ENCODE data around the gene CRTC1. TPM values are rescaled to one million over a fixed set of nuclear protein-coding genes. Genes with fewer than 3 reads are reported as not detected.

CRTC1 gene
- polyA plus RNA-seq, 4 donors: 5.8 to 20.7 (median 6.7) TPM

- no peak for FAIRE-seq
- 57 to 65% (median 64%) methylated on average over 20 of the region's 20 CpGs for WGBS, 3 donors
- DNase-seq: peak in 1 of 2 donors; percentile 24
- Histone ChIP-seq H3K9me3 (ENCODE audit: control insufficient read depth in 2 of 2, insufficient read depth in 1 of 2, low read depth in 1 of 2, low read length in 1 of 2) (no peaks in the 10 kb centered on the region), H3K36me3 (ENCODE audit: control insufficient read depth in 3 of 3, insufficient read depth in 2 of 3, low read depth in 1 of 3, low read length in 3 of 3) (peaks cover 0 to 19% (median 0%) of the 10 kb centered on the region in 3 donors), H3K4me3 (ENCODE audit: low read depth in 1 of 3, low read length in 3 of 3) (no peak overlapping the region), H3K27ac (ENCODE audit: low read depth in 1 of 3, low read length in 2 of 3) (peak overlapping the region in 1 of 3 donors; percentile 33), H3K4me1 (ENCODE audit: control insufficient read depth in 3 of 3, insufficient read depth in 2 of 3, low read depth in 1 of 3, low read length in 2 of 3) (peaks cover 0 to 5% (median 0%) of the 10 kb centered on the region in 3 donors), H3K27me3 (ENCODE audit: control insufficient read depth in 3 of 3, insufficient read depth in 3 of 3, low read length in 3 of 3) (peaks cover 0 to 2% (median 0%) of the 10 kb centered on the region in 3 donors)
Observed at GRCh38 chr19:18657590-18658365, 25.7 kb upstream of the CRTC1 start.

- Histone ChIP-seq H3K27me3 (ENCODE audit: control insufficient read depth in 3 of 3, insufficient read depth in 3 of 3, low read length in 3 of 3) (peaks cover 0 to 2% (median 0%) of the 10 kb centered on the region in 3 donors), H3K36me3 (ENCODE audit: control insufficient read depth in 3 of 3, insufficient read depth in 2 of 3, low read depth in 1 of 3, low read length in 3 of 3) (peaks cover 0 to 17% (median 0%) of the 10 kb centered on the region in 3 donors), H3K4me3 (ENCODE audit: low read depth in 1 of 3, low read length in 3 of 3) (no peak overlapping the region), H3K9me3 (ENCODE audit: control insufficient read depth in 2 of 2, insufficient read depth in 1 of 2, low read depth in 1 of 2, low read length in 1 of 2) (no peaks in the 10 kb centered on the region), H3K4me1 (ENCODE audit: control insufficient read depth in 3 of 3, insufficient read depth in 2 of 3, low read depth in 1 of 3, low read length in 2 of 3) (peaks cover 0 to 5% (median 0%) of the 10 kb centered on the region in 3 donors), H3K27ac (ENCODE audit: low read depth in 1 of 3, low read length in 2 of 3) (peak overlapping the region in 1 of 3 donors; percentile 69)
- FAIRE-seq (no peak), DNase-seq (no peak)
- 80 to 86% (median 82%) methylated on average over 4 of the region's 4 CpGs for WGBS, 3 donors
Observed at GRCh38 chr19:18658366-18658855, 25.1 kb upstream of the CRTC1 start.

GRCh38 chr19:18659281-18660050 is 24.0 kb upstream of the CRTC1 start:
- H3K4me1 ChIP-seq (ENCODE audit: control insufficient read depth in 3 of 3, insufficient read depth in 2 of 3, low read depth in 1 of 3, low read length in 2 of 3): peaks cover 0 to 5% (median 0%) of the 10 kb centered on the region in 3 donors
- FAIRE-seq (no peak), DNase-seq (no peak)
- WGBS, 3 donors: 60 to 85% (median 76%) methylated on average over 30 of the region's 30 CpGs
- H3K27me3 ChIP-seq (ENCODE audit: control insufficient read depth in 3 of 3, insufficient read depth in 3 of 3, low read length in 3 of 3): peaks cover 0 to 2% (median 0%) of the 10 kb centered on the region in 3 donors
- H3K9me3 ChIP-seq (ENCODE audit: control insufficient read depth in 2 of 2, insufficient read depth in 1 of 2, low read depth in 1 of 2, low read length in 1 of 2): no peaks in the 10 kb centered on the region
- peaks cover 0 to 22% (median 0%) of the 10 kb centered on the region in 3 donors for H3K36me3 ChIP-seq (ENCODE audit: control insufficient read depth in 3 of 3, insufficient read depth in 2 of 3, low read depth in 1 of 3, low read length in 3 of 3)
- H3K27ac ChIP-seq (ENCODE audit: low read depth in 1 of 3, low read length in 2 of 3): peak overlapping the region in 1 of 3 donors; percentile 69
- H3K4me3 ChIP-seq (ENCODE audit: low read depth in 1 of 3, low read length in 3 of 3): no peak overlapping the region

GRCh38 chr19:18660051-18660910 is 23.2 kb upstream of the CRTC1 start:
- Histone ChIP-seq H3K27ac (ENCODE audit: low read depth in 1 of 3, low read length in 2 of 3) (peak overlapping the region in 1 of 3 donors; percentile 64), H3K9me3 (ENCODE audit: control insufficient read depth in 2 of 2, insufficient read depth in 1 of 2, low read depth in 1 of 2, low read length in 1 of 2) (no peaks in the 10 kb centered on the region), H3K27me3 (ENCODE audit: control insufficient read depth in 3 of 3, insufficient read depth in 3 of 3, low read length in 3 of 3) (peaks cover 0 to 2% (median 0%) of the 10 kb centered on the region in 3 donors), H3K36me3 (ENCODE audit: control insufficient read depth in 3 of 3, insufficient read depth in 2 of 3, low read depth in 1 of 3, low read length in 3 of 3) (peaks cover 0 to 27% (median 0%) of the 10 kb centered on the region in 3 donors), H3K4me1 (ENCODE audit: control insufficient read depth in 3 of 3, insufficient read depth in 2 of 3, low read depth in 1 of 3, low read length in 2 of 3) (peaks cover 0 to 5% (median 0%) of the 10 kb centered on the region in 3 donors), H3K4me3 (ENCODE audit: low read depth in 1 of 3, low read length in 3 of 3) (no peak overlapping the region)
- FAIRE-seq (no peak), DNase-seq (no peak)
- WGBS, 3 donors: 84 to 92% (median 84%) methylated on average over 32 to 37 of the region's 37 CpGs

GRCh38 chr19:18660939-18661670 is 22.4 kb upstream of the CRTC1 start:
- no peak overlapping the region for H3K4me3 ChIP-seq (ENCODE audit: low read depth in 1 of 3, low read length in 3 of 3)
- peaks cover 0 to 2% (median 0%) of the 10 kb centered on the region in 3 donors for H3K27me3 ChIP-seq (ENCODE audit: control insufficient read depth in 3 of 3, insufficient read depth in 3 of 3, low read length in 3 of 3)
- FAIRE-seq: no peak
- peaks cover 0 to 33% (median 0%) of the 10 kb centered on the region in 3 donors for H3K36me3 ChIP-seq (ENCODE audit: control insufficient read depth in 3 of 3, insufficient read depth in 2 of 3, low read depth in 1 of 3, low read length in 3 of 3)
- WGBS, 3 donors: 88 to 96% (median 92%) methylated on average over 10 of the region's 10 CpGs
- DNase-seq: no peak
- peak overlapping the region in 1 of 3 donors; percentile 45 for H3K27ac ChIP-seq (ENCODE audit: low read depth in 1 of 3, low read length in 2 of 3)
- H3K4me1 ChIP-seq (ENCODE audit: control insufficient read depth in 3 of 3, insufficient read depth in 2 of 3, low read depth in 1 of 3, low read length in 2 of 3): peaks cover 0 to 5% (median 0%) of the 10 kb centered on the region in 3 donors
- no peaks in the 10 kb centered on the region for H3K9me3 ChIP-seq (ENCODE audit: control insufficient read depth in 2 of 2, insufficient read depth in 1 of 2, low read depth in 1 of 2, low read length in 1 of 2)

- WGBS, 3 donors: 76 to 81% (median 79%) methylated on average over 15 of the region's 15 CpGs
- H3K36me3 ChIP-seq (ENCODE audit: control insufficient read depth in 3 of 3, insufficient read depth in 2 of 3, low read depth in 1 of 3, low read length in 3 of 3): peaks cover 0 to 47% (median 5%) of the 10 kb centered on the region in 3 donors
- H3K27me3 ChIP-seq (ENCODE audit: control insufficient read depth in 3 of 3, insufficient read depth in 3 of 3, low read length in 3 of 3): peaks cover 0 to 2% (median 0%) of the 10 kb centered on the region in 3 donors
- FAIRE-seq: no peak
- no peaks in the 10 kb centered on the region for H3K9me3 ChIP-seq (ENCODE audit: control insufficient read depth in 2 of 2, insufficient read depth in 1 of 2, low read depth in 1 of 2, low read length in 1 of 2)
- H3K4me3 ChIP-seq (ENCODE audit: low read depth in 1 of 3, low read length in 3 of 3): no peak overlapping the region
- no peak for DNase-seq
- no peak overlapping the region for H3K27ac ChIP-seq (ENCODE audit: low read depth in 1 of 3, low read length in 2 of 3)
- no peaks in the 10 kb centered on the region for H3K4me1 ChIP-seq (ENCODE audit: control insufficient read depth in 3 of 3, insufficient read depth in 2 of 3, low read depth in 1 of 3, low read length in 2 of 3)
Observed at GRCh38 chr19:18662972-18663732, 20.3 kb upstream of the CRTC1 start.

- peaks cover 0 to 2% (median 0%) of the 10 kb centered on the region in 3 donors for H3K27me3 ChIP-seq (ENCODE audit: control insufficient read depth in 3 of 3, insufficient read depth in 3 of 3, low read length in 3 of 3)
- H3K27ac ChIP-seq (ENCODE audit: low read depth in 1 of 3, low read length in 2 of 3): no peak overlapping the region
- FAIRE-seq (no peak), DNase-seq (no peak)
- no peaks in the 10 kb centered on the region for H3K4me1 ChIP-seq (ENCODE audit: control insufficient read depth in 3 of 3, insufficient read depth in 2 of 3, low read depth in 1 of 3, low read length in 2 of 3)
- H3K36me3 ChIP-seq (ENCODE audit: control insufficient read depth in 3 of 3, insufficient read depth in 2 of 3, low read depth in 1 of 3, low read length in 3 of 3): peaks cover 0 to 56% (median 5%) of the 10 kb centered on the region in 3 donors
- H3K4me3 ChIP-seq (ENCODE audit: low read depth in 1 of 3, low read length in 3 of 3): no peak overlapping the region
- 70 to 89% (median 78%) methylated on average over 14 of the region's 14 CpGs for WGBS, 3 donors
- no peaks in the 10 kb centered on the region for H3K9me3 ChIP-seq (ENCODE audit: control insufficient read depth in 2 of 2, insufficient read depth in 1 of 2, low read depth in 1 of 2, low read length in 1 of 2)
Observed at GRCh38 chr19:18663940-18664530, 19.4 kb upstream of the CRTC1 start.

Measured in small intestine (tissue), 7 donors.